BJ (cell line): ENCODE data around the gene KMT5B. TPM values are rescaled to one million over a fixed set of nuclear protein-coding genes. Genes with fewer than 3 reads are reported as not detected.

Experiments
- CTCF ChIA-PET: fragments of 350-600 bp; formaldehyde crosslinking; extraction: SDS; loops from one replicate; lab custom pipeline; 2021; ENCODE audit warnings: antibody characterized with exemption, inconsistent platforms; lab: Yijun Ruan, JAX
- POLR2A ChIA-PET: fragments of 300-600 bp; sonication (Branson Sonifier 250); formaldehyde crosslinking; extraction: SDS; loops from one replicate; lab custom pipeline; 2021; ENCODE audit warnings: antibody characterized with exemption; lab: Charles Lee
- DNase-seq: peaks from one replicate; pipeline ENCODE4 v3.0.0-alpha.2; 2011; ENCODE audit warnings: low read depth
- H3K27me3 ChIP-seq: 2 replicates; pipeline ENCODE4 v1.6.0; 2011; ENCODE audit warnings: low read length; ENCODE audit not compliant: control insufficient read depth, insufficient read depth
- H3K36me3 ChIP-seq: 2 replicates; pipeline ENCODE4 v1.5.1; 2011; ENCODE audit warnings: low read length; ENCODE audit not compliant: control insufficient read depth, insufficient read depth
- H3K4me3 ChIP-seq: 2 replicates; pipeline ENCODE4 v1.5.1; 2011; ENCODE audit warnings: low read depth, mild to moderate bottlenecking, control low read depth, low read length
- polyA plus RNA-seq: library from polyadenylated mRNA; depleted of rRNA; stranded (reverse); fragments of >200 nt; gene quantifications from 2 replicates; pipeline ENCODE4 v1.2.3, GENCODE V29; 2011
- TF ChIP-seq, protein P1 (sequence below): IDR thresholded peaks from 2 replicates; pipeline ENCODE4 v1.5.1; 2011; ENCODE audit warnings: low read depth, mild to moderate bottlenecking, control low read depth, inconsistent platforms, low read length, moderate library complexity; ENCODE audit not compliant: insufficient read depth

The KMT5B gene
- polyA plus RNA-seq, 1 experiment: 7.3 TPM

DNA sequence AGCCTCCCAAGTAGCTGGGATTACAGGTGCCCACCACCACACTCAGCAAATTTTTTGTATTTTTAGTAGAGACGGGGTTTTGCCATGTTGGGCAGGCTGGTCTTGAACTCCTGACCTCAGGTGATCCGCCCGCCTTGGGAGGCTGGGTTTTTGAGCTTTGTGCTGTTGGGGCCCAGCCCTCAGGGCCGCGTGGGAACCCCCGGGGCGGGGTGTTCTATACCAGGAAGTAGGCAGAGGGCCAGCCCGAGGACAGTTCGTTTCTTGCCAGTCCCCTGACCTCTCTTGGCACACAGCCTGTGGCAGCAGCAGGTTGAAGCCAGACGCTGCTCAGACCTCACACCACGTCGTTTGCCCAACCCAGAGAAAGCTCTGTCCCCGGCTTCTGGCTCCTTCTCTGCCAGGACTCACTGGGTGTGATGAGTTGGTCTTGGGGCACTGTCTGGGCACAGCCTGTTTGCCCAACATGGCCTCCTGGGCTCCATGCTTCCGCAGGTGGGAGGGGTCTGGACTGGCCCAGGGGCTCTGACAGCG, 67.0 kb downstream of the KMT5B start:
- CTCF ChIA-PET: no interaction called here
- TF ChIP-seq, protein P1, sequence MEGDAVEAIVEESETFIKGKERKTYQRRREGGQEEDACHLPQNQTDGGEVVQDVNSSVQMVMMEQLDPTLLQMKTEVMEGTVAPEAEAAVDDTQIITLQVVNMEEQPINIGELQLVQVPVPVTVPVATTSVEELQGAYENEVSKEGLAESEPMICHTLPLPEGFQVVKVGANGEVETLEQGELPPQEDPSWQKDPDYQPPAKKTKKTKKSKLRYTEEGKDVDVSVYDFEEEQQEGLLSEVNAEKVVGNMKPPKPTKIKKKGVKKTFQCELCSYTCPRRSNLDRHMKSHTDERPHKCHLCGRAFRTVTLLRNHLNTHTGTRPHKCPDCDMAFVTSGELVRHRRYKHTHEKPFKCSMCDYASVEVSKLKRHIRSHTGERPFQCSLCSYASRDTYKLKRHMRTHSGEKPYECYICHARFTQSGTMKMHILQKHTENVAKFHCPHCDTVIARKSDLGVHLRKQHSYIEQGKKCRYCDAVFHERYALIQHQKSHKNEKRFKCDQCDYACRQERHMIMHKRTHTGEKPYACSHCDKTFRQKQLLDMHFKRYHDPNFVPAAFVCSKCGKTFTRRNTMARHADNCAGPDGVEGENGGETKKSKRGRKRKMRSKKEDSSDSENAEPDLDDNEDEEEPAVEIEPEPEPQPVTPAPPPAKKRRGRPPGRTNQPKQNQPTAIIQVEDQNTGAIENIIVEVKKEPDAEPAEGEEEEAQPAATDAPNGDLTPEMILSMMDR: no peak
- POLR2A ChIA-PET: no interaction called here
- no peaks in the 10 kb centered on the region for H3K27me3 ChIP-seq
- no peak for DNase-seq
- no peak overlapping the region for H3K4me3 ChIP-seq
- H3K36me3 ChIP-seq: no peaks in the 10 kb centered on the region

DNA sequence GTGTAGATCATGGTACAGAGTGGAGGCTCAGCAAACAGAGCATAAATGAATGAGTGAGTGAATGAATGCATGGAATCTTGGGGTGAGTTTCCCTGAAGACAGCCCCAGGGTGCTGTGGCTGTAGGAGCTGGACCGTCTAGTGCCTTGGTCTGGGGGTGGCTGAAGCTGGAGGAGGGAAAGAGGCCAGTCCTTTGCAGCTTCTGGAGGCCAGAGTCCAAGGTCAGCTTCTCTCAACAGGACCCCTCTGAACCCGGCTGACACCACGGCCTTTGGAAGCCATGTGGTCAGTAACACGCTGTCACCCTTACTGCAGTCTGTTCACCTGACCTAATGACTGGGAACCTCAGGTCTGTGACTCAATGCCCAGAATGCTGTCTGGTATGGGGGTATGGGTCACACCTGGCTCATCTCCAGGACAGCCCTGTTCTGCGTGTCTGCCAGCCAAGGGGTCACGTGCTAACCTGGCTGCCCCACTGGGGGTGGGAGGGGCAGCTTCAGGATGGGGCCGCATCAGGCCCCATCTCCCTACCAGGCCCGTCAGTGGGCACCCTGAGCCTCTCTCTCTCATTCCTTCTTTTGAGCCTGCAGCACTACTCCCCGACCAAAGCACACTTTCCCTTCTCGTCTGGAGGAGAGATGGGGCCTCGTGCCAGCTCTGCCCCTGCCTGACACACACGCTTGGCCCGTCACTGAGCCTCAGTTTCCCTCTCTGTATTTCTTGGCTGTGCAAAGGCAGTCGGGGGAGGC, 67.8 kb downstream of the KMT5B start:
- Histone ChIP-seq H3K4me3 (no peak overlapping the region), H3K36me3 (no peaks in the 10 kb centered on the region), H3K27me3 (no peaks in the 10 kb centered on the region)
- no peak for DNase-seq
- ChIA-PET POLR2A (no interaction called here), CTCF (no interaction called here)
- TF ChIP-seq, protein P1: no peak

DNA sequence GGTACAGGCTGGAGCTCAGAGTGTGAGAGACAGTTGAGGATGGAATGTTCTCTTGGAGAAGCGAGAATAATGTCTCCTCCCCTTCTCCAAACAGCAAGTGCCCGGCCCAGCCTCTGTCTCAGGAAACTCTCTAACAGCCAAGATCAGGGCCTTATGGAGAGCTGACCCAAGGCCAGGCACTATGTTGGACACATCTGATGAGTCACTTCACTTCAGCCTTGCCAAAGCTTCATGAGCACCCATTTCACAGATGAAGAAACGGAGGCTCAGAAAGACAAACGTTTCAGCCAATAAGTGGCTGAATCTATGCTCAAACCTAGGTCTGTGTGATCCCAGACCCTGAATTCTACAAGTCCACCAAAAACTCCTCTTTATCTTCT, 69.8 kb downstream of the KMT5B start:
- TF ChIP-seq, protein P1: no peak
- no peaks in the 10 kb centered on the region for H3K27me3 ChIP-seq
- no peaks in the 10 kb centered on the region for H3K36me3 ChIP-seq
- ChIA-PET POLR2A (no interaction called here), CTCF (interaction anchor here (1.2 kb wide), 1 partner anchor 15 kb away, joined by 3 read pairs; no protein-coding TSS in a partner anchor)
- H3K4me3 ChIP-seq: no peak overlapping the region
- no peak for DNase-seq

DNA sequence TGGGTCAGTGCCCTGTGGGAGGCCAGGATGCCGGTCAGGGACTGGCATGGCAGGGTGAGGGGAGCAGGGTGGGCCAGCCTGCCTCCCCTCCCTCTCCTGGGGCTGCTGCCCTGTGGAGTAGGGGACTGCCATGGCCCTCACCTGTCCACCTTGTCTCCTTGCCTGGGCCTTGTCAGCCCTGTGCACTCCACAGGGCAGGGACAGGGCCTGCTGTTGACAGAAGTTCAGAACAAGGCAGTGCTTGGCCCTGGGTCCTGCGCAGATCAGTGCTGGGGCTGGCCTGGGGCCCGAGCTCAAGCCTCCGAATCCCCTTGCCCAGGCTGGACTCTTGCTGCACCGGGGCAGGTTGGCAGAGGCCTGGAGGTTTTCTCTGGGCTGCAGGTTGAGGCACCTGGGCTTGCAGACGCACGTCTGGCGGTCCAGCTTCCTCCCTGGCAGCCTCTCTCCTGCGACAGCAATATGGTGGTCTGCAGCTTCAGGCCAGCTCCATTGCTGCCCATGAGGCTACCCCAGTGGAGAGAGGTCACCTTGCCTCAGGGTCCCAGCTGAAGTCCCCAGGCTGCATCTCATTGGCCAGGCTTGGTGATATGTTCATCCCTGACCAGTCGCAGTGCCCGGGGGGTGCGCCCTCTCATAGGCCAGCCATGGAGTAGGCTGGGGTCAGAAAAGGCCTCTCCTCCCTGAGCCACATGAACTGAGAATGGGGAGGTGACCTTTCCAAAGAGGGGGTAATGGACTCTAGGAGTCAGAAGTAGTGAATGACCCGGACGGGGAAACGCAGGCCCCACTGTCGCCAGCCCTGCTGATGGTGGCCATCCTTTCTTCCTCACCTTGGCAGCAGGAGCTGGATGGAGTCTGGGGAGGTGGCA, 70.4 kb downstream of the KMT5B start:
- Histone ChIP-seq H3K27me3 (no peaks in the 10 kb centered on the region), H3K36me3 (no peaks in the 10 kb centered on the region), H3K4me3 (no peak overlapping the region)
- CTCF ChIA-PET: interaction anchor here (1.2 kb wide), 1 partner anchor 15 kb away, joined by 3 read pairs; no protein-coding TSS in a partner anchor
- TF ChIP-seq, protein P1: no peak
- no peak for DNase-seq
- POLR2A ChIA-PET: no interaction called here

DNA sequence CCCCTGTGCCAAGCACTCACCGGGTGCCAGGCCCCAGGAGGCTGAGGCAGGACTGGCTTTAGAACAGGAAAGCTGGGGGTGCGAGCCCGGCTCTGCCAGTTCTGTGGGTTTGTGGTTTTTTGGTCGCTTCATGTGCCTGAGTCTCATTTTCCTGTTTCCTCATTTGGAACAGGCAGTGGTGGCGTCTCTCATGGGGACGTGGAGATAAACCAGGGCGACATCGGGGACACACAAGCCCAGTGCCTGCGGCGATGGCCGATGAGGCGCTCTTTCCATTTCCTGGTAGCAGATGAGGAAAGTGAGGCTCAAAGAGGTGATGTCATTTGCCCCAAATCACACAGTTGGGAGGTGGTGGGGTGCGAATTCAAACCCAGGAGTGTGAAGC, 71.1 kb downstream of the KMT5B start:
- DNase-seq: no peak
- CTCF ChIA-PET: no interaction called here
- Histone ChIP-seq H3K36me3 (no peaks in the 10 kb centered on the region), H3K4me3 (no peak overlapping the region), H3K27me3 (no peaks in the 10 kb centered on the region)
- TF ChIP-seq, protein P1: no peak
- POLR2A ChIA-PET: no interaction called here
